Measurements from ENCODE around the gene MTMR6. TPM values are rescaled to one million over a fixed set of nuclear protein-coding genes. Genes with fewer than 3 reads are reported as not detected.

The MTMR6 gene
- total RNA-seq, 1 experiment from 2014 or later = 9.7 TPM

DNA sequence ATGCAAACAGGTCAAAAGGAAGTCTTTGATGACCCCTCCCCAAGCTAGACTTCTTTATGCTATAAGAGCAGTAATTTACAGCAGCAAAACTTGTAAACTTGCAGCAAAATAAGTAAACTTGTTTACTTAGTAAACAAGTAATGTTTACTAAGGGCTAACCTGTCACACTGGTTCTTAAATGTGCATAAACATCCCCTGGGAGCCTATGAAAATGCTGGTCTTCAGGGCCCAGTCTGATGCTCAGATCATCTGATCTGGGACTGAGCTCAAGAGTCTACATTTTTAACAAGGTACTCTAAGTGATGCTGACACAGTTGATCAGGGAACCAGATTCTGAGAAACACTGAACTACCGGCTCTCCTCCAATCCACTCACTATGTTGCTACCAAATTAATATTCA, 53.4 kb downstream of the MTMR6 start:
- ATAC-seq (no peak), DNase-seq (ENCODE audit: low read depth, low spot score) (no peak)
- Histone ChIP-seq H3K9me3 (ENCODE audit: control insufficient read depth, insufficient read depth, low read depth, low read length) (no peaks in the 10 kb centered on the region), H3K36me3 (ENCODE audit: control insufficient read depth, insufficient read depth, low read length) (no peaks in the 10 kb centered on the region), H3K4me1 (ENCODE audit: control insufficient read depth, insufficient read depth, low read length) (no peaks in the 10 kb centered on the region), H3K27ac (ENCODE audit: low read length) (no peak overlapping the region), H3K27me3 (ENCODE audit: control insufficient read depth, insufficient read depth, low read length) (peaks cover 2% of the 10 kb centered on the region; the same call in 1 of the 2 replicates), H3K4me3 (ENCODE audit: low read depth in 2 of 2, low read length in 2 of 2) (no peak overlapping the region)
- BruUV-seq (replicated peaks) = no TSS peak
- ChIA-PET CTCF (no interaction called here), POLR2A (no interaction called here)
- in situ Hi-C loops (cut with HindIII; ENCODE audit: low pct_unique_long_range_greater_than_20kb, low sequenced_read_pairs) (no loop called here), intact Hi-C loops (cut with micrococcal nuclease; ENCODE audit: unreplicated experiment) (no loop called here)
- no peak for TF ChIP-seq SIN3A (IDR thresholded peaks at IDR 0.05; ENCODE audit: borderline replicate concordance, insufficient read depth, low read depth, low read length)

DNA sequence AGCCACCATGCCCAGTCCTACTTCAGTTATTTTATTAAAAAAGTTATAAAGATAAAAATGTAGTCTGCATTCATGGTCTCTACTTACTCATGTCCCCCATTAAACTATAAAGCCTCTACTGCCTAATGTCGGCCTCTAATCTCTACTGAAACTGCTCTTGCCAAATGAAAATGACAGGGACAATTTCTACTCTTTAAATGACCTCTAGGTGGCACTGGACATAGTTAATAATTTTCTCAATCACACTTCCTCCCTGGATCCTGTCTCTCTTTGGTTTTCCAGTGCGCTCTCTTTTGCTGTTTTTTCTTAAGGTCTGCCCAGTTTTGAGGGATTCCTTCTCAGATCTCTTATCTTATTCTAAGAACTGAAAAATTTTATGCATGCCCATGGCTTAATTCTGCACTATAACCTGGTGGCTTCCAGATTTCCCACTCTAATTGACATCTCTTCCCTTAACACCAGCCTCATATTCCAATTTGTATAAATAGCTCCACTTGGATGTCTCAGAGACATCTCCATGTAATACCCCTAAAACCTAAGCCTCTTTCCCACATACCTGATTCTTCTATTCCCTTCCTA, 54.3 kb downstream of the MTMR6 start:
- H3K27me3 ChIP-seq (ENCODE audit: control insufficient read depth, insufficient read depth, low read length) = peaks cover 2% of the 10 kb centered on the region; the same call in 1 of the 2 replicates
- intact Hi-C loops (cut with micrococcal nuclease; ENCODE audit: unreplicated experiment) = no loop called here
- no peak overlapping the region for H3K27ac ChIP-seq (ENCODE audit: low read length)
- H3K4me3 ChIP-seq (ENCODE audit: low read depth in 2 of 2, low read length in 2 of 2) = no peak overlapping the region
- ChIA-PET POLR2A (no interaction called here), CTCF (no interaction called here)
- H3K9me3 ChIP-seq (ENCODE audit: control insufficient read depth, insufficient read depth, low read depth, low read length) = no peaks in the 10 kb centered on the region
- H3K36me3 ChIP-seq (ENCODE audit: control insufficient read depth, insufficient read depth, low read length) = no peaks in the 10 kb centered on the region
- in situ Hi-C loops (cut with HindIII; ENCODE audit: low pct_unique_long_range_greater_than_20kb, low sequenced_read_pairs) = no loop called here
- TF ChIP-seq SIN3A (IDR thresholded peaks at IDR 0.05; ENCODE audit: borderline replicate concordance, insufficient read depth, low read depth, low read length) = no peak
- no peak for TF ChIP-seq POLR2AphosphoS5 (IDR thresholded peaks at IDR 0.05; ENCODE audit: low read depth, low read length)
- TF ChIP-seq TCF7L2 (IDR thresholded peaks at IDR 0.05; ENCODE audit: low read depth, low read length) = no peak
- TF ChIP-seq, protein P1, sequence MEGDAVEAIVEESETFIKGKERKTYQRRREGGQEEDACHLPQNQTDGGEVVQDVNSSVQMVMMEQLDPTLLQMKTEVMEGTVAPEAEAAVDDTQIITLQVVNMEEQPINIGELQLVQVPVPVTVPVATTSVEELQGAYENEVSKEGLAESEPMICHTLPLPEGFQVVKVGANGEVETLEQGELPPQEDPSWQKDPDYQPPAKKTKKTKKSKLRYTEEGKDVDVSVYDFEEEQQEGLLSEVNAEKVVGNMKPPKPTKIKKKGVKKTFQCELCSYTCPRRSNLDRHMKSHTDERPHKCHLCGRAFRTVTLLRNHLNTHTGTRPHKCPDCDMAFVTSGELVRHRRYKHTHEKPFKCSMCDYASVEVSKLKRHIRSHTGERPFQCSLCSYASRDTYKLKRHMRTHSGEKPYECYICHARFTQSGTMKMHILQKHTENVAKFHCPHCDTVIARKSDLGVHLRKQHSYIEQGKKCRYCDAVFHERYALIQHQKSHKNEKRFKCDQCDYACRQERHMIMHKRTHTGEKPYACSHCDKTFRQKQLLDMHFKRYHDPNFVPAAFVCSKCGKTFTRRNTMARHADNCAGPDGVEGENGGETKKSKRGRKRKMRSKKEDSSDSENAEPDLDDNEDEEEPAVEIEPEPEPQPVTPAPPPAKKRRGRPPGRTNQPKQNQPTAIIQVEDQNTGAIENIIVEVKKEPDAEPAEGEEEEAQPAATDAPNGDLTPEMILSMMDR (IDR thresholded peaks at IDR 0.05) = peak; percentile 66; the same call in 1 of the 2 replicates
- DNase-seq (ENCODE audit: low read depth, low spot score) = no peak
- BruUV-seq (replicated peaks) = no TSS peak
- ATAC-seq = peak; percentile 78
- H3K4me1 ChIP-seq (ENCODE audit: control insufficient read depth, insufficient read depth, low read length) = no peaks in the 10 kb centered on the region

DNA sequence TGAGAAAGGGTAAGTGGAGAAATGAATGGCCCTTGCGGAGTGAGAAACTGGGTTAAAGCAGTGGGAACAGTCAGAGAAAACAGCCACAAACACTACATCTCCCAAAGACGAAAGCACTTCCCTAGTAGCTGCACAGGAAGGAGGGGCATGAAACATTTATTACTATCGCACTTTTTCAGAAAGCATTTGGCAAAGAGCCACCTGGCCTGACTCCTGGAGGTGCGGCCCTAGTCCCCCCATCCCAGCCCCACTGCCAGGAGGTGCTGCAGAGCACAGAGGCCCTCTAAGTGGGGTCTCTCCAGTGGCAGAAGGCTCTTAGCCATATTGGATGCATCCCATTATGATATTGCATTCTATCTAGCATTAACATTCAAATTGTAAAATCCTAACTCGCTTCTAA, 55.8 kb downstream of the MTMR6 start:
- no peak for DNase-seq (ENCODE audit: low read depth, low spot score)
- ATAC-seq = no peak
- in situ Hi-C loops (cut with HindIII; ENCODE audit: low pct_unique_long_range_greater_than_20kb, low sequenced_read_pairs) = no loop called here
- no peak overlapping the region for H3K4me3 ChIP-seq (ENCODE audit: low read depth in 2 of 2, low read length in 2 of 2)
- ChIA-PET CTCF (no interaction called here), POLR2A (no interaction called here)
- peaks cover 2% of the 10 kb centered on the region for H3K27me3 ChIP-seq (ENCODE audit: control insufficient read depth, insufficient read depth, low read length)
- H3K36me3 ChIP-seq (ENCODE audit: control insufficient read depth, insufficient read depth, low read length) = no peaks in the 10 kb centered on the region
- BruUV-seq (replicated peaks) = no TSS peak
- H3K4me1 ChIP-seq (ENCODE audit: control insufficient read depth, insufficient read depth, low read length) = no peaks in the 10 kb centered on the region
- TF ChIP-seq SIN3A (IDR thresholded peaks at IDR 0.05; ENCODE audit: borderline replicate concordance, insufficient read depth, low read depth, low read length) = no peak
- TF ChIP-seq, protein P1 (IDR thresholded peaks at IDR 0.05) = no peak
- TF ChIP-seq TCF7L2 (IDR thresholded peaks at IDR 0.05; ENCODE audit: low read depth, low read length) = no peak
- TF ChIP-seq, protein P2, sequence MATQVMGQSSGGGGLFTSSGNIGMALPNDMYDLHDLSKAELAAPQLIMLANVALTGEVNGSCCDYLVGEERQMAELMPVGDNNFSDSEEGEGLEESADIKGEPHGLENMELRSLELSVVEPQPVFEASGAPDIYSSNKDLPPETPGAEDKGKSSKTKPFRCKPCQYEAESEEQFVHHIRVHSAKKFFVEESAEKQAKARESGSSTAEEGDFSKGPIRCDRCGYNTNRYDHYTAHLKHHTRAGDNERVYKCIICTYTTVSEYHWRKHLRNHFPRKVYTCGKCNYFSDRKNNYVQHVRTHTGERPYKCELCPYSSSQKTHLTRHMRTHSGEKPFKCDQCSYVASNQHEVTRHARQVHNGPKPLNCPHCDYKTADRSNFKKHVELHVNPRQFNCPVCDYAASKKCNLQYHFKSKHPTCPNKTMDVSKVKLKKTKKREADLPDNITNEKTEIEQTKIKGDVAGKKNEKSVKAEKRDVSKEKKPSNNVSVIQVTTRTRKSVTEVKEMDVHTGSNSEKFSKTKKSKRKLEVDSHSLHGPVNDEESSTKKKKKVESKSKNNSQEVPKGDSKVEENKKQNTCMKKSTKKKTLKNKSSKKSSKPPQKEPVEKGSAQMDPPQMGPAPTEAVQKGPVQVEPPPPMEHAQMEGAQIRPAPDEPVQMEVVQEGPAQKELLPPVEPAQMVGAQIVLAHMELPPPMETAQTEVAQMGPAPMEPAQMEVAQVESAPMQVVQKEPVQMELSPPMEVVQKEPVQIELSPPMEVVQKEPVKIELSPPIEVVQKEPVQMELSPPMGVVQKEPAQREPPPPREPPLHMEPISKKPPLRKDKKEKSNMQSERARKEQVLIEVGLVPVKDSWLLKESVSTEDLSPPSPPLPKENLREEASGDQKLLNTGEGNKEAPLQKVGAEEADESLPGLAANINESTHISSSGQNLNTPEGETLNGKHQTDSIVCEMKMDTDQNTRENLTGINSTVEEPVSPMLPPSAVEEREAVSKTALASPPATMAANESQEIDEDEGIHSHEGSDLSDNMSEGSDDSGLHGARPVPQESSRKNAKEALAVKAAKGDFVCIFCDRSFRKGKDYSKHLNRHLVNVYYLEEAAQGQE (IDR thresholded peaks at IDR 0.05; ENCODE audit: insufficient read depth in 1 of 2, low read depth in 2 of 2, low read length in 1 of 2) = no peak
- no peak for TF ChIP-seq POLR2AphosphoS5 (IDR thresholded peaks at IDR 0.05; ENCODE audit: low read depth, low read length)
- no peak overlapping the region for H3K27ac ChIP-seq (ENCODE audit: low read length)
- intact Hi-C loops (cut with micrococcal nuclease; ENCODE audit: unreplicated experiment) = no loop called here
- no peaks in the 10 kb centered on the region for H3K9me3 ChIP-seq (ENCODE audit: control insufficient read depth, insufficient read depth, low read depth, low read length)

Measured in Panc1 (cell line).